Measurements from ENCODE around the gene STYXL2. TPM values are rescaled to one million over a fixed set of nuclear protein-coding genes. Genes with fewer than 3 reads are reported as not detected.

The STYXL2 gene
- total and polyA plus RNA-seq, 2 of the 4 experiments (the other 2 are of a cell fraction), result not detected

GRCh38 chr1:167086033-167086432, 7.8 kb upstream of the STYXL2 start:
- in situ Hi-C loops (cut with MboI; ENCODE audit: low sequenced_read_pairs) (no loop called here), dilution Hi-C loops (cut with HindIII; ENCODE audit: low sequenced_read_pairs, unreplicated experiment) (no loop called here), intact Hi-C loops (cut with micrococcal nuclease) (no loop called here)
- DNase-seq (no peak), ATAC-seq (ENCODE audit: low read depth) (no peak)
- Histone ChIP-seq H3K9ac (ENCODE audit: low read depth, low read length) (no peak overlapping the region), H3K79me1 (ENCODE audit: low read depth in 1 of 2, low read length in 2 of 2) (no peaks in the 10 kb centered on the region), H3K9me1 (ENCODE audit: insufficient read depth, low read length) (no peaks in the 10 kb centered on the region), H2BK5ac (ENCODE audit: low read depth, low read length, poor library complexity, severe bottlenecking) (no peak overlapping the region), H3K27ac (ENCODE audit: insufficient read depth, low read length) (no peak overlapping the region), H4K5ac (ENCODE audit: low read depth, low read length) (no peak overlapping the region), H2BK20ac (ENCODE audit: low read depth, low read length) (no peak overlapping the region), H3K4ac (ENCODE audit: low read depth, low read length) (no peak overlapping the region), H3K27me3 (ENCODE audit: control insufficient read depth, insufficient read depth, low read length) (peaks cover 8% of the 10 kb centered on the region), H3K4me2 (ENCODE audit: low read depth, low read length) (no peak overlapping the region), H3K4me3 (ENCODE audit: insufficient read depth, low read depth, low read length) (no peak overlapping the region), H3K9me3 (ENCODE audit: control insufficient read depth, insufficient read depth, low read length) (no peaks in the 10 kb centered on the region), H3K23ac (ENCODE audit: low read depth, low read length) (no peak overlapping the region), H3K18ac (ENCODE audit: low read depth, low read length) (no peak overlapping the region), H2AK9ac (replicated peaks; ENCODE audit: low read depth, low read length, poor library complexity) (no peak overlapping the region), H3K14ac (replicated peaks; ENCODE audit: low read depth, low read length) (no peak overlapping the region), H2AK5ac (ENCODE audit: low read depth, low read length) (no peak overlapping the region), H4K8ac (ENCODE audit: low read depth in 2 of 2, low read length in 2 of 2) (no peak overlapping the region), H4K20me1 (ENCODE audit: insufficient read depth, low read length) (no peaks in the 10 kb centered on the region), H3K36me3 (ENCODE audit: control insufficient read depth, insufficient read depth, low read length) (no peaks in the 10 kb centered on the region), H2AFZ (replicated peaks; ENCODE audit: low read length, poor library complexity) (no peak overlapping the region), H3K4me1 (ENCODE audit: control insufficient read depth, insufficient read depth, low read length) (no peaks in the 10 kb centered on the region), H3K56ac (ENCODE audit: extremely low read depth, insufficient read depth, low read length) (no peak overlapping the region), H4K91ac (ENCODE audit: insufficient read depth, low read depth, low read length) (no peak overlapping the region), H2BK15ac (ENCODE audit: low read depth, low read length) (no peak overlapping the region), H2BK120ac (ENCODE audit: low read depth, low read length) (no peak overlapping the region)
- BruUV-seq (replicated peaks), result no TSS peak
- POLR2A ChIA-PET (ENCODE audit: unreplicated experiment), result no interaction called here
- TF ChIP-seq MAZ (IDR thresholded peaks at IDR 0.05; ENCODE audit: borderline replicate concordance, low read depth, low read length) (no peak), RCOR1 (IDR thresholded peaks at IDR 0.05; ENCODE audit: insufficient replicate concordance, low read length) (no peak), RAD21 (IDR thresholded peaks at IDR 0.05; ENCODE audit: low read length) (no peak), POLR2A (IDR thresholded peaks at IDR 0.05; ENCODE audit: low read depth, low read length) (no peak), CTCF (conservative IDR thresholded peaks at IDR 0.05; ENCODE audit: low read depth, low read length) (no peak), USF2 (IDR thresholded peaks at IDR 0.05; ENCODE audit: low read depth, low read length) (no peak), MXI1 (IDR thresholded peaks at IDR 0.05; ENCODE audit: borderline replicate concordance, low read depth, low read length) (no peak), BHLHE40 (IDR thresholded peaks at IDR 0.05; ENCODE audit: low read depth, low read length) (no peak), MAFK (IDR thresholded peaks at IDR 0.05; ENCODE audit: low read depth, low read length) (no peak), NFE2L2 (IDR thresholded peaks at IDR 0.05; ENCODE audit: low read depth, low read length) (no peak), ELK1 (IDR thresholded peaks at IDR 0.05; ENCODE audit: borderline replicate concordance, low read depth, low read length) (no peak), CEBPB (IDR thresholded peaks at IDR 0.05; ENCODE audit: low read depth, low read length) (no peak), FOS (IDR thresholded peaks at IDR 0.05; ENCODE audit: low read depth, low read length) (no peak), SMC3 (IDR thresholded peaks at IDR 0.05; ENCODE audit: low read depth, low read length) (no peak), RFX5 (IDR thresholded peaks at IDR 0.05; ENCODE audit: low read depth, low read length) (no peak), CHD1 (IDR thresholded peaks at IDR 0.05; ENCODE audit: low read depth, low read length) (no peak)
- CTCF ChIA-PET, result interaction anchor here (1.2 kb wide), 1 partner anchor 27 kb away, joined by 3 read pairs; no protein-coding TSS in a partner anchor
- 80% methylated on average over 1 of the region's 7 CpGs; no CpG with 5 or more reads in 1 of the 2 experiments for WGBS, 2 experiments (ENCODE audit: extremely low coverage in 2 of 2, insufficient read length in 1 of 2)

Measured in IMR-90 (cell line).